Epithelial cell of umbilical artery (primary cell): Measurements from ENCODE around the gene MASTL. TPM values are rescaled to one million over a fixed set of nuclear protein-coding genes. Genes with fewer than 3 reads are reported as not detected.

Experiments used
- total RNA-seq: library from RNA; depleted of rRNA; stranded (reverse); fragments of >200 nt; gene quantifications from 2 replicates; pipeline ENCODE4 v1.2.3, GENCODE V29; 2014

The MASTL gene
- 14.0 and 22.3 TPM in 2 replicates for total RNA-seq

GRCh38 chr10:27155066-27155754 lies at the start of gene MASTL:
Gene MASTL (plus strand): TSS chr10:27155352. CDS start chr10:27155427, 75 bp downstream.

Other genes starting within 250 kb of the MASTL start
- 8.4 and 10.5 TPM in 2 replicates for gene ANKRD26, start 54.9 kb upstream of the MASTL start, total RNA-seq
- gene YME1L1, start 968 bp upstream of the MASTL start, total RNA-seq, result 131 TPM in 2 replicates
- gene ACBD5, start 85.4 kb downstream of the MASTL start, total RNA-seq, result 21.4 and 34.0 TPM in 2 replicates